CD4-positive, alpha-beta T cell treated with Interleukin-6 at 100 ng/mL for 8 hours (primary cell): ENCODE results near the gene CASD1.

ENCODE experiments used
- DNase-seq: peaks from one replicate; pipeline ENCODE4 v3.0.0-alpha.2; 2020; ENCODE audit warnings: mixed read lengths, low spot score

Gene CASD1

GRCh38 chr7:94580601-94581000, 71.0 kb downstream of the CASD1 start:
- no peak for DNase-seq

- no peak for DNase-seq
Measured at GRCh38 chr7:94584113-94584512, 74.5 kb downstream of the CASD1 start.

- DNase-seq, result no peak
Measured at GRCh38 chr7:94588075-94588474, 78.5 kb downstream of the CASD1 start.

GRCh38 chr7:94590526-94591162, 81.0 kb downstream of the CASD1 start:
- DNase-seq, result no peak

- DNase-seq, result no peak
Measured at GRCh38 chr7:94591176-94591575, 81.6 kb downstream of the CASD1 start.

- no peak for DNase-seq
Measured at GRCh38 chr7:94594882-94595281, 85.3 kb downstream of the CASD1 start.

- no peak for DNase-seq
Measured at GRCh38 chr7:94595717-94596116, 86.1 kb downstream of the CASD1 start.

- no peak for DNase-seq
Measured at GRCh38 chr7:94600267-94600666, 90.7 kb downstream of the CASD1 start.

- no peak for DNase-seq
Measured at GRCh38 chr7:94602181-94602580, 92.6 kb downstream of the CASD1 start.

GRCh38 chr7:94605031-94605430, 95.4 kb downstream of the CASD1 start:
- DNase-seq, result no peak
